PC-3 (cell line): ENCODE measurements around the gene PAPSS2.

Experiments
- CTCF ChIP-seq: fragments of 300-600 bp; sonication (generic); conservative IDR thresholded peaks from 2 replicates; pipeline ENCODE4 v1.5.1; 2017; ENCODE audit warnings: antibody characterized with exemption, low read depth, mild to moderate bottlenecking, low read length
- EZH2 ChIP-seq: fragments of 300-600 bp; sonication (generic); IDR thresholded peaks from one replicate; pipeline ENCODE4 v1.6.1; 2017; ENCODE audit warnings: antibody characterized with exemption, mild to moderate bottlenecking, low read length; ENCODE audit not compliant: unreplicated experiment
- EZH2phosphoT487 ChIP-seq: fragments of 300-600 bp; sonication (generic); IDR thresholded peaks from 2 replicates; pipeline ENCODE4 v1.6.1; 2018; ENCODE audit warnings: mild to moderate bottlenecking, antibody characterized with exemption, low read length, borderline replicate concordance

GRCh38 chr10:87623191-87623590 is 36.5 kb upstream of the PAPSS2 start:
- TF ChIP-seq EZH2 = no peak
- TF ChIP-seq CTCF = no peak
- no peak for TF ChIP-seq EZH2phosphoT487
